ENCODE measurements around the gene RNF135.
A peak's percentile ranks its signal among the peaks of the same experiment; 100 is the strongest.

RNF135 gene

DNA sequence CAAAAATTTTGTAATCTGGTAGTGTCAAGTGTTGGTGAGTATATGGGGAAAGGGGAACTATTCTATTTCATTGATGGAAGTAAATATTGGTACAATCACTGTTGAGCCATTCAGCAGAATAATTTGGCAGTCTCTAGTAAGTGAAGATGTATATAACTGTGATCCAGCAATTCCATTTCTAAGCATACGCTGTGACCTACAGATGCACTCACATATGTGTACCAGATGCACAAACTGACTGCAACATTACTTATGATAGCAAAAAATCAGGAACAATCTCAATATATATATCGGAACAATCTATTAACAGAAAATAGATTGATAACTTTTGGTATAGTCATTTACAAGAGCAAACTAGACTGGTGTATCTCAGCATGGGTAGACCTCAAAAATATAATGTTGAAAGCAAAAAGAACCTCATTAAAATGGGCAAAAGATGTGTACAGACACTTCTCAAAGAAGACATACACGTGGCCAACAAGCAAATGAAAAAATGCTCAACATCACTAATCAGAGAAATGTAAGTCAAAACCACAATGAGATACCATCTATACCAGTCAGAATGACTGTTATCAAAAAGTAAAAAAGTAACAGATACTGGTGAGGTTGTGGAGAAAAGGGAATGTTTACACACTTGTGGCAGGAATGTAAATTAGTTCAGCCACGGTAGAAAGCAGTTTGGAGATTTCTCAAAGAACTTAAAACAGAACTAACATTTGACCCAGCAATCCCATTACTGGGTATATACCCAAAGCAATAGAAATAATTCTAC is 28.3 kb upstream of the RNF135 start:
- no peak for TF ChIP-seq MYC (IDR thresholded peaks at IDR 0.05; ENCODE audit: low read depth, low read length)
- no peak for TF ChIP-seq POLR2A (IDR thresholded peaks at IDR 0.05; ENCODE audit: extremely low read depth, insufficient read length)
- TF ChIP-seq CTCF (IDR thresholded peaks at IDR 0.05; ENCODE audit: low read depth, low read length): no peak
- TF ChIP-seq MAX (IDR thresholded peaks at IDR 0.05; ENCODE audit: low read depth, low read length): no peak
- DNase-seq (ENCODE audit: low read depth): no peak
- H3K4me3 ChIP-seq (ENCODE audit: low read depth, low read length): no peak overlapping the region

DNA sequence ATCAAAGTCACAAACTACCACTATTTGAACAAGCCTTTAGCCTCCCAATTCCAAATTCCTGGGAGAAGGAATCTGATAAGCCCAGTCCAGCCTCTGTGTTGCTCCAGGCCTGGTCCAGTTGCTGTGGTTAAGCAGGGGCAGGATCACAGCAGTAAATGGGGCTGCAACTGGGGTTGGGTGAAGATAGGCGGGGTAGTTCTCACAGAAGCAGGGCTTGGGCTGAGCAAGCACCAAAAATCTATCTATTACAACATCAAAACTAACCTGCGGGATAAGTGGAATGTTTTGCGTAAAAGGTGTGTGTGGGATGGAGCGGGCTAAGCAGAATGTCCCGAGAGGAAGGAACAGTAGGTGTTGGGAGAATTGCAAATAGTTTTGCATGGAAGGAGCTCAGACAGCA is 23.0 kb upstream of the RNF135 start:
- no peak overlapping the region for H3K4me3 ChIP-seq (ENCODE audit: low read depth, low read length)
- no peak for DNase-seq (ENCODE audit: low read depth)
- TF ChIP-seq MAX (IDR thresholded peaks at IDR 0.05; ENCODE audit: low read depth, low read length) (no peak), CTCF (IDR thresholded peaks at IDR 0.05; ENCODE audit: low read depth, low read length) (no peak), POLR2A (IDR thresholded peaks at IDR 0.05; ENCODE audit: extremely low read depth, insufficient read length) (no peak), MYC (IDR thresholded peaks at IDR 0.05; ENCODE audit: low read depth, low read length) (no peak)

GRCh38 chr17:30950189-30950588 is 20.6 kb upstream of the RNF135 start:
- H3K4me3 ChIP-seq (ENCODE audit: low read depth, low read length): no peak overlapping the region
- TF ChIP-seq POLR2A (IDR thresholded peaks at IDR 0.05; ENCODE audit: extremely low read depth, insufficient read length) (no peak), CTCF (IDR thresholded peaks at IDR 0.05; ENCODE audit: low read depth, low read length) (no peak), MAX (IDR thresholded peaks at IDR 0.05; ENCODE audit: low read depth, low read length) (no peak), MYC (IDR thresholded peaks at IDR 0.05; ENCODE audit: low read depth, low read length) (no peak)
- no peak for DNase-seq (ENCODE audit: low read depth)

DNA sequence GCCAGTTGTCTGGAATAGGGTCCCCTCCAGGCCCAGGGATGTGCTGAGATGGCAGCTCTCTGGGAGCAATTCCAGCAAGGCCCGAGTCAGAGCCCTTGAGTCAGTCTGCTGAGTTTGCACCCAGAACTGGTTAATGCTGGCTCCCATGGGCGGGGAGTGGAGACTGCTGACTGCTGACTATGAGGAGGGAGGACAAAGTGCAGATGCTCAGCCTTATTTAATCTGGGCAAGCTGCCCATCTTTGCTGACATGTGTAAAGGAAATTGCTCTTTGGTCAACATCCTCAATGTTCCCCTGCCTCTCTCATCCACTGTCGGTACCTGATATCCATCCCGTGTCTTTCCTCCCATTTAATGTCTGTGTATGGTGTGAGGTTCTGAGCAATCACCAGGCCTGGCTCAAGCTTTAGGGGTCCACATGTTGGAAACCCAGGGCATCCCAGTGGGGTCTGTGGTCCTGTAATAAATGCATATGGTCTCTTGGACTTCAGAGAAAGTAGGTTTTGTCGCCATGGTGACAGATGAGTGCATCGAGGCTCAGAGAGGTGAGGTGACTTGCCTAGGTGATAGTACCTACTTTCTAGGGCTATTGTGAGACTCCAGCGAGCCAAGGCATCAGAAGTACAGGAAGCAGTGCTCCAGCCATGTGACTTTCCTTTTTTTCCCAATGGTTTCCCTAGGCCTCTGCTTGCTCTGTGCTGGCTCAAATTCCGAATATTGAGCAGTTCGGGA is 20.0 kb upstream of the RNF135 start:
- TF ChIP-seq MYC (IDR thresholded peaks at IDR 0.05; ENCODE audit: low read depth, low read length): no peak
- no peak for TF ChIP-seq POLR2A (IDR thresholded peaks at IDR 0.05; ENCODE audit: extremely low read depth, insufficient read length)
- no peak for TF ChIP-seq MAX (IDR thresholded peaks at IDR 0.05; ENCODE audit: low read depth, low read length)
- no peak for TF ChIP-seq CTCF (IDR thresholded peaks at IDR 0.05; ENCODE audit: low read depth, low read length)
- no peak for DNase-seq (ENCODE audit: low read depth)
- no peak overlapping the region for H3K4me3 ChIP-seq (ENCODE audit: low read depth, low read length)

DNA sequence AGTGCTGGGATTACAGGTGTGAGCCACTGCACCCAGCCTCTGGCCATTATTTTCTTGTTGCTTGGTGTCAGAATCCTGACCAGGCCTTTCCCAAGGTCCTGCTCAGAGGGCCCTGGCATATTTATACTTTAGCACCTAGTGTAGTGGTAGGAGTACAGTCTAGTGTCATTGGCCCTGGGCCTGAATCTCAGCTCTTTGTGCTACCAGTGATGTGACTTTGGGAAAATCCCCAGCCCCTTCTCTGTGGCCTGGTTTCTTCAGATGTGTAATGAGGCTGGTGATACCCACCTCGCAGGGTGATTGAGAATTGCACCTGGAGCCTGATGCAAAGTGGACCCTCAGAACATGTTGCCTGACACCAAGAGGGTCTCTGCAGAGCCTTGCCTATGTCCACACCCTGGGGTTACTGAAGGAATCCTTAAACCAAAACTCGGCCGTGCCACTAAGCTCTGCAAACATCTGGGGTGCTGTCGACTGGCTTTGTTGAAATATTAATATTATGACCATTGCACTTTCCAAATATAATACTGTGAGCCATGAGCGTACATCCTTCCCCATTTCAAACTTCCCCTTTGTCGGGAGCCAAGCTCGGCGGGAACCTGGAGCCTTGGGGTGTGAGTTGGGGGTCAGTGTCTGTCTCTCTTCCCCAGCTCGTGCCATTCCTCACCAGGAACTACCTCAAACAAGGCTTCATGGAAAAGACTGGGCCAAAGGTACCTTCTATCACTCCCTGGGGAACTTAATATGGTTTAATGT is 18.0 kb upstream of the RNF135 start:
- DNase-seq (ENCODE audit: low read depth): peak; percentile 68
- no peak for TF ChIP-seq MAX (IDR thresholded peaks at IDR 0.05; ENCODE audit: low read depth, low read length)
- no peak for TF ChIP-seq POLR2A (IDR thresholded peaks at IDR 0.05; ENCODE audit: extremely low read depth, insufficient read length)
- TF ChIP-seq MYC (IDR thresholded peaks at IDR 0.05; ENCODE audit: low read depth, low read length): no peak
- no peak for TF ChIP-seq CTCF (IDR thresholded peaks at IDR 0.05; ENCODE audit: low read depth, low read length)
- no peak overlapping the region for H3K4me3 ChIP-seq (ENCODE audit: low read depth, low read length)
